A549 (cell line): ENCODE results near the gene NSD2.

ENCODE experiments used
- EP300 ChIP-seq, 2 experiments: fragments of >200 bp; sonication (Bioruptor Twin); formaldehyde crosslinking; IDR thresholded peaks; 2 replicates in 1 of 2; 3 replicates in 1 of 2; pipeline ENCODE4 v1.6.1; 2016 to 2017
- MAZ ChIP-seq: fragments of 150-350 bp; IDR thresholded peaks from 2 replicates; pipeline ENCODE4 v1.6.1; 2014; ENCODE audit warnings: antibody characterized with exemption, low read depth, low read length, borderline replicate concordance
- NR3C1 ChIP-seq: fragments of >200 bp; sonication (Bioruptor Twin); formaldehyde crosslinking; IDR thresholded peaks from 3 replicates; pipeline ENCODE4 v1.6.1; 2017
- PBX3 ChIP-seq: IDR thresholded peaks from 2 replicates; pipeline ENCODE4 v1.6.1; 2012
- POLR2A ChIP-seq: IDR thresholded peaks from 2 replicates; pipeline ENCODE4 v1.6.1; 2012; ENCODE audit warnings: mild to moderate bottlenecking, low read length
- RAD21 ChIP-seq, 2 experiments: fragments of >200 bp in 1 of 2; sonication (Bioruptor Twin) in 1 of 2; formaldehyde crosslinking in 1 of 2; IDR thresholded peaks in 1 of 2; conservative IDR thresholded peaks in 1 of 2; 2 replicates in 1 of 2; 3 replicates in 1 of 2; pipeline ENCODE4 v1.6.1; 2012 to 2018; ENCODE audit warnings: inconsistent platforms in 1 of 2
- TF ChIP-seq, protein P1 (sequence below): fragments of >200 bp; sonication (Bioruptor Twin); formaldehyde crosslinking; IDR thresholded peaks from 3 replicates; pipeline ENCODE4 v1.5.1; 2016
- TF ChIP-seq, protein P2 (sequence below): fragments of 200-600 bp; sonication (generic); IDR thresholded peaks from 2 replicates; pipeline ENCODE4 v1.6.1; 2016; ENCODE audit warnings: antibody characterized with exemption, mild to moderate bottlenecking, moderate library complexity
- TF ChIP-seq, protein P3 (sequence below): fragments of 150-350 bp; IDR thresholded peaks from 2 replicates; pipeline ENCODE4 v1.6.1; 2014; ENCODE audit warnings: low read depth, mild to moderate bottlenecking, low read length
- TF ChIP-seq, protein P4 (sequence below): fragments of 250-450 bp; sonication (Bioruptor Pico); IDR thresholded peaks from 2 replicates; pipeline ENCODE4 v1.5.0; 2021; ENCODE audit warnings: mild to moderate bottlenecking, moderate library complexity, borderline replicate concordance
- TF ChIP-seq, protein P5 (sequence below): IDR thresholded peaks from 2 replicates; pipeline ENCODE4 v1.6.1; 2012

DNA sequence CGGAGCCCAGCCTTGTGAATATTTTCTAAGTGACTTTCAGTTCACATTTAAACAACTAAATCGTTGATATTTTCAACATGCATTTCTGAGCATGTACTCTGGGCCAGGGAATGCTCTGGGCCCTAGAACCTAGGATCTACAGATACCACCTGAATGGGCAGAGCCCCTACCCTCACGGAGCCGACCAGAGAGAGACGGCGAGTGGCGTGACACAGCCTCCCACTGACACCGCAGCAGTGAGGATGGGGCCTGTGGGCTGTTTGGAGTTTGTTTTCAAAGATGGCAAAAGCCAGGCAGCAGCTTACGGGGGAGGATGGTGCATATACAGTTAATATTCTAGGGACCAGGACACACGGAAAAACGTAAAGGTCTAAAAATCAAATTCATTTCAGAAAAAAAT lies 119.9 kb downstream of the NSD2 start:
- TF ChIP-seq, protein P1, sequence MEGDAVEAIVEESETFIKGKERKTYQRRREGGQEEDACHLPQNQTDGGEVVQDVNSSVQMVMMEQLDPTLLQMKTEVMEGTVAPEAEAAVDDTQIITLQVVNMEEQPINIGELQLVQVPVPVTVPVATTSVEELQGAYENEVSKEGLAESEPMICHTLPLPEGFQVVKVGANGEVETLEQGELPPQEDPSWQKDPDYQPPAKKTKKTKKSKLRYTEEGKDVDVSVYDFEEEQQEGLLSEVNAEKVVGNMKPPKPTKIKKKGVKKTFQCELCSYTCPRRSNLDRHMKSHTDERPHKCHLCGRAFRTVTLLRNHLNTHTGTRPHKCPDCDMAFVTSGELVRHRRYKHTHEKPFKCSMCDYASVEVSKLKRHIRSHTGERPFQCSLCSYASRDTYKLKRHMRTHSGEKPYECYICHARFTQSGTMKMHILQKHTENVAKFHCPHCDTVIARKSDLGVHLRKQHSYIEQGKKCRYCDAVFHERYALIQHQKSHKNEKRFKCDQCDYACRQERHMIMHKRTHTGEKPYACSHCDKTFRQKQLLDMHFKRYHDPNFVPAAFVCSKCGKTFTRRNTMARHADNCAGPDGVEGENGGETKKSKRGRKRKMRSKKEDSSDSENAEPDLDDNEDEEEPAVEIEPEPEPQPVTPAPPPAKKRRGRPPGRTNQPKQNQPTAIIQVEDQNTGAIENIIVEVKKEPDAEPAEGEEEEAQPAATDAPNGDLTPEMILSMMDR: no peak
- no peak for TF ChIP-seq NR3C1
- TF ChIP-seq, protein P2, sequence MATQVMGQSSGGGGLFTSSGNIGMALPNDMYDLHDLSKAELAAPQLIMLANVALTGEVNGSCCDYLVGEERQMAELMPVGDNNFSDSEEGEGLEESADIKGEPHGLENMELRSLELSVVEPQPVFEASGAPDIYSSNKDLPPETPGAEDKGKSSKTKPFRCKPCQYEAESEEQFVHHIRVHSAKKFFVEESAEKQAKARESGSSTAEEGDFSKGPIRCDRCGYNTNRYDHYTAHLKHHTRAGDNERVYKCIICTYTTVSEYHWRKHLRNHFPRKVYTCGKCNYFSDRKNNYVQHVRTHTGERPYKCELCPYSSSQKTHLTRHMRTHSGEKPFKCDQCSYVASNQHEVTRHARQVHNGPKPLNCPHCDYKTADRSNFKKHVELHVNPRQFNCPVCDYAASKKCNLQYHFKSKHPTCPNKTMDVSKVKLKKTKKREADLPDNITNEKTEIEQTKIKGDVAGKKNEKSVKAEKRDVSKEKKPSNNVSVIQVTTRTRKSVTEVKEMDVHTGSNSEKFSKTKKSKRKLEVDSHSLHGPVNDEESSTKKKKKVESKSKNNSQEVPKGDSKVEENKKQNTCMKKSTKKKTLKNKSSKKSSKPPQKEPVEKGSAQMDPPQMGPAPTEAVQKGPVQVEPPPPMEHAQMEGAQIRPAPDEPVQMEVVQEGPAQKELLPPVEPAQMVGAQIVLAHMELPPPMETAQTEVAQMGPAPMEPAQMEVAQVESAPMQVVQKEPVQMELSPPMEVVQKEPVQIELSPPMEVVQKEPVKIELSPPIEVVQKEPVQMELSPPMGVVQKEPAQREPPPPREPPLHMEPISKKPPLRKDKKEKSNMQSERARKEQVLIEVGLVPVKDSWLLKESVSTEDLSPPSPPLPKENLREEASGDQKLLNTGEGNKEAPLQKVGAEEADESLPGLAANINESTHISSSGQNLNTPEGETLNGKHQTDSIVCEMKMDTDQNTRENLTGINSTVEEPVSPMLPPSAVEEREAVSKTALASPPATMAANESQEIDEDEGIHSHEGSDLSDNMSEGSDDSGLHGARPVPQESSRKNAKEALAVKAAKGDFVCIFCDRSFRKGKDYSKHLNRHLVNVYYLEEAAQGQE: no peak
- TF ChIP-seq EP300 (IDR thresholded peaks at IDR 0.05): no peak
- TF ChIP-seq, protein P3, sequence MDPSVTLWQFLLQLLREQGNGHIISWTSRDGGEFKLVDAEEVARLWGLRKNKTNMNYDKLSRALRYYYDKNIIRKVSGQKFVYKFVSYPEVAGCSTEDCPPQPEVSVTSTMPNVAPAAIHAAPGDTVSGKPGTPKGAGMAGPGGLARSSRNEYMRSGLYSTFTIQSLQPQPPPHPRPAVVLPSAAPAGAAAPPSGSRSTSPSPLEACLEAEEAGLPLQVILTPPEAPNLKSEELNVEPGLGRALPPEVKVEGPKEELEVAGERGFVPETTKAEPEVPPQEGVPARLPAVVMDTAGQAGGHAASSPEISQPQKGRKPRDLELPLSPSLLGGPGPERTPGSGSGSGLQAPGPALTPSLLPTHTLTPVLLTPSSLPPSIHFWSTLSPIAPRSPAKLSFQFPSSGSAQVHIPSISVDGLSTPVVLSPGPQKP: no peak
- TF ChIP-seq POLR2A: no peak
- TF ChIP-seq, protein P4, sequence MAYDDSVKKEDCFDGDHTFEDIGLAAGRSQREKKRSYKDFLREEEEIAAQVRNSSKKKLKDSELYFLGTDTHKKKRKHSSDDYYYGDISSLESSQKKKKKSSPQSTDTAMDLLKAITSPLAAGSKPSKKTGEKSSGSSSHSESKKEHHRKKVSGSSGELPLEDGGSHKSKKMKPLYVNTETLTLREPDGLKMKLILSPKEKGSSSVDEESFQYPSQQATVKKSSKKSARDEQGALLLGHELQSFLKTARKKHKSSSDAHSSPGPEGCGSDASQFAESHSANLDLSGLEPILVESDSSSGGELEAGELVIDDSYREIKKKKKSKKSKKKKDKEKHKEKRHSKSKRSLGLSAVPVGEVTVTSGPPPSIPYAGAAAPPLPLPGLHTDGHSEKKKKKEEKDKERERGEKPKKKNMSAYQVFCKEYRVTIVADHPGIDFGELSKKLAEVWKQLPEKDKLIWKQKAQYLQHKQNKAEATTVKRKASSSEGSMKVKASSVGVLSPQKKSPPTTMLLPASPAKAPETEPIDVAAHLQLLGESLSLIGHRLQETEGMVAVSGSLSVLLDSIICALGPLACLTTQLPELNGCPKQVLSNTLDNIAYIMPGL (CRISPR knock-in tag): no peak
- TF ChIP-seq PBX3: no peak
- no peak for TF ChIP-seq MAZ
- TF ChIP-seq, protein P5, sequence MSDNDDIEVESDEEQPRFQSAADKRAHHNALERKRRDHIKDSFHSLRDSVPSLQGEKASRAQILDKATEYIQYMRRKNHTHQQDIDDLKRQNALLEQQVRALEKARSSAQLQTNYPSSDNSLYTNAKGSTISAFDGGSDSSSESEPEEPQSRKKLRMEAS: no peak
- no peak for TF ChIP-seq RAD21 (conservative IDR thresholded peaks at IDR 0.05 in 1 of 2, IDR thresholded peaks at IDR 0.05 in 1 of 2)
